ENCODE measurements around the gene TAT.
A peak's percentile ranks its signal among the peaks of the same experiment; 100 is the strongest.
"Not testable (repeated sequence)": the region's sequence is repeated elsewhere in the genome, so short reads cannot be mapped to it uniquely, and the experiment has no call there.

TAT gene

GRCh38 chr16:71576971-71577370, at the start of gene TAT:
Gene TAT, minus strand, starts transcription at chr16:71577092. Its CDS starts 677 bp downstream, at chr16:71576415.
- no peak for DNase-seq

GRCh38 chr16:71626018-71626857, 49.3 kb upstream of the TAT start, which contains the start of gene MARVELD3:
Gene MARVELD3, plus strand, starts transcription at chr16:71626184. Its CDS starts 46 bp downstream, at chr16:71626230.
- DNase-seq, result peak; percentile 33

GRCh38 chr16:71625113-71625850, 48.4 kb upstream of the TAT start:
- no peak for DNase-seq

DNA sequence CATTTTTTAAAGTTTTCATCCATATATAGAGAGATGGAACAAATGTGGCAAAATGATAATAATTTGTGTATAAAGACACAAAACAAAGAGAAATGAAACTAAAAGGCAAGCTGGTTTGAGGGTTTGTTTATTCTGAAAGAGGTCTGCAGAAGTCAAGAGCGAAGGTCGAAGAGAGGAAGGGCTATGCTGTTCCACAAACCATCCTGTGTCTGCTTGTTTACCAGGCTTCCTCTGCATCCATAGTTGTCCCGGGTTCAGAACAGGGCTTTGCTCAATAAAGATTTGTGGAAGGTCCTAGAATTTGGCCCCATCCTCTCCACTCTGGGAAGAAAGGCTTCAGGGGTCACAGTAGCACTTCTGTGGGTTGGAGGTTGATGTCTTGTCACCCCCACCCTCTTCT, 46.7 kb upstream of the TAT start:
- no peak for DNase-seq

- no peak for DNase-seq
Observed at GRCh38 chr16:71622088-71622487, 45.2 kb upstream of the TAT start.

GRCh38 chr16:71618429-71618828, 41.5 kb upstream of the TAT start:
- DNase-seq, result no peak

- not testable (repeated sequence) for DNase-seq
Observed at GRCh38 chr16:71614956-71615355, 38.1 kb upstream of the TAT start.

DNA sequence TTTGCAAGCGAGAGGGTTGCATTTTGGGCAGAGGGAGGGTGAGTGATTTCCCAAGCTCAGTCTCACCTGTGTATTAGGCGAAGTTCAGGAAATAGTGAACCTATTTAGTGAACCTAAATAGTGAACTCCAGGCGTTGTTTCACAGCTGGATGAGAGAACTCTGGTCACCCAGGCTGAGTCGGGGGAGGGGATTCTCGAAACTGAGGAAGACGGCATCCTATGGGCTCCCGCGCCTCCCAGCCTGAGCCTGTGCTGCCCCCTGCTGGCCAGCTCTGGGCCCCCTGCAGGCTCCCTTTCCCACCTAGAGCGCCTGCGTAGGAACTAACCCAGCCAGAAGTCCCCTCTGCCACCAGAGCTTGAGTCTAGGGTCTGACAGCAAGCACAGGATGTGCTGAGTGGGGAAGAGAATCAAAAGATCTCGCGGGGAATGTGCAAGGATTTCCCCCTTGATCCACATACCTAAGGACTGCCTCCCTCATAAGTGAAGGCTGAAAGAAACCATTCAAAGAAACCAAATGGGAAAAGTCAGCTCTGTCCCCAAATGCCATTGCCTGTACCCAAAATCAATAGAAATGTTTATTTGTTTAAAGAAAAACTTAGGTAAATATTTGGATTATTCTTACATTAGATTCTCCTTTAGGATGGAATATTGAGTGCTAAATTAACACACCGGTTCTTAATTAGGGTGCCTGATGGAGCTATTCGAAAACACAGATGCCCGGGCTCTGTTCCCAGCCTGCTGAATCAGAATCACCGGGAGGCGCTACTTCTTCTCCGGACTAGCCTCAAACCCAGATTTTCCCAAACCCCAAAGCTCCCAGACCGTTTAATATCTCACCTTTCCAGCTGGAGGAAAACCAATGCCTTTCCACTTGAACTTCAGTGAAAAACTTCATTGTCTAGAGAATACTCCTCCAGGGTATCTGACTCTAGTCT, 34.3 kb upstream of the TAT start:
- peak; percentile 86 for DNase-seq

GRCh38 chr16:71610447-71610846, 33.6 kb upstream of the TAT start:
- no peak for DNase-seq

DNA sequence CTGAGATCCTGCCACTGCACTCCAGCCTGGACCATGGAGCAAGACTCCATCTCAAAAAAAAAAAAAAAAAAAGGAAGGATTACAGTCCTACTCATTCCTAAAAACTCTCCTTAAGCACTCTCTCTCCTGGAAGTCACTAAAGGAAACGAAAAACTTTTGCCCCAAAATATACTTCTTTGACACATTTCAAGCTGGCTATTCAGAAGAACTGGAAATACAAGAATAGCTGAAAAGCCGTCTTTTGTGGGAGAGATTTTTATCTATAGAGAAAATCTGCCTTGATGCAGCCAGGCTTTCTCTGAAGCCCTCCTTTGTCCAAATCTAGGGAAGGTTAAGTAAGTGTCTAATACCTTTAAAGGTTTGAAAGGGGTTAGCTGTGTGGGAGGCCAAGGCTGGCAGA, 32.2 kb upstream of the TAT start:
- DNase-seq, result no peak

- no peak for DNase-seq
Observed at GRCh38 chr16:71600822-71601221, 23.9 kb upstream of the TAT start.

DNA sequence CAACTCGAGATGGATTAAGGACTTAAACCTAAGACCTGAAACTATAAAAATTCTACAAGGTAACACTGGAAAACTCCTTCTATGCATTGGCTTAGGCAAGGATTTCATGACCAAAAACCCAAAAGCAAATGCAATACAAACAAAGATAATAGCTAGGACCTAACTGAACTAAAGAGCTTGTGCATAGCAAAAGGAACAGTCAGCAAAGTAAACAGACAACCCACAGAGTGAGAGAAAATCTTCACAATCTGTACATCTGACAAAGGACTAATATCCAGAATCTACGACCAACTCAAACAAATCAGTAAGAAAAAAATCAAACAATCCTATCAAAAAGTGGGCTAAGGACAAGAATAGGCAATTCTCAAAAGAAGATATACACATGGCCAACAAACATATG, 21.5 kb upstream of the TAT start:
- not testable (repeated sequence) for DNase-seq

- not testable (repeated sequence) for DNase-seq
Observed at GRCh38 chr16:71595340-71595826, 18.5 kb upstream of the TAT start.

GRCh38 chr16:71594000-71594646, 17.2 kb upstream of the TAT start:
- DNase-seq, result no peak

GRCh38 chr16:71593048-71593999, 16.4 kb upstream of the TAT start:
- DNase-seq, result no peak

DNA sequence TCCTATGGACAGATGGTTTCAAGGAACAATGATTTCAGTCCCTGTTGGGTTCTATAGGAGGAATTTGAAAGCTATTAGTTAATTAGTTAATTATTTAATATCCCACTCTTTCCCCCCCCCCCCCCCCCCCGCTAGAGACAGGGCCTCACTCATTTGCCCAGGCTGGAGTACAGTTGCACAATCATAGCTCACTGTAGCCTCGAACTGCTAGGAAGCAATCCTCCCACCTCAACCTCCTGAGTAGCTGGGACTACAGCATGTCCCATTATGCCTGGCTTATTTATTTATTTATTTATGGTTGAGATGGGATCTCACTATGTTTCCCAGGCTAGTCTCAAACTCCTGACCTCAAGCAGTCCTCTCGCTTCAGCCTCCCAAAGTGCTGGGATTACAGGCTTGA, 15.0 kb upstream of the TAT start:
- no peak for DNase-seq

GRCh38 chr16:71590584-71590983, 13.7 kb upstream of the TAT start:
- DNase-seq, result no peak

DNA sequence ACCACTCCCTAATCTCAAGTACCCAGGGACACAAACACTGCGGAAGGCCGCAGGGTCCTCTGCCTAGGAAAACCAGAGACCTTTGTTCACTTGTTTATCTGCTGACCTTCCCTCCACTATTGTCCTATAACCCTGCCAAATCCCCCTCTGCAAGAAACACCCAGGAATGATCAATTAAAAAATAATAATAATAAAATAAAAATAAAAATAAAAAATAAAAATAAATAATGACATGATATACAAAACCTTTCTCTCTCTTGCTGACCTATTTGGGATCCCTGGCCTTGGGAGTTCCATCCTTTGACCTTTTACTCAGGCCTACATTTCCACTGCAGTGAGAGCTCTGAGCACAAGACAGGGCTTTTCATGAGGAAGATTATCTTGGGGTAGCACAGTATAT, 13.2 kb upstream of the TAT start:
- DNase-seq, result not testable (repeated sequence)

- DNase-seq, result not testable (repeated sequence)
Observed at GRCh38 chr16:71589334-71589733, 12.4 kb upstream of the TAT start.

DNA sequence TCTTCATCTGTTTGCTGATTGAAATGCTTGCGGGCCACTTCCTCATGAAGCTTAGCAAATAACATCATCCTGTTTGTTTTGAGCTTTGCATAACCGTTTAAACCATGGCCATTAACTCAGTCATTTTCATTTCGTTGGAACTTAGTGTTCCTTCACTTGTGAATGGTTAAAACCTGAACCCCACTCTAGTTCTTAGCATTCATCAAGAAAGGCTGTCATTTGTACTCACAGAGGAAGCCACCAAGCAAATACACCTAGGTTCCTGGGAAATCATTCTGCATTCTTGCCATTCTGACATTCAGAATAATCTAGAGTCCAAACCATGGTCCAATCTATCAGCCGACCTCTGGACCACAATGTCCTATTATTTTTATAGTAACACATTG, 8.4 kb upstream of the TAT start:
- no peak for DNase-seq
